Prostate gland (tissue), 2 donors: ENCODE measurements around the gene ZKSCAN5. TPM values are rescaled to one million over a fixed set of nuclear protein-coding genes. Genes with fewer than 3 reads are reported as not detected.

Experiments
- DNase-seq: peaks from one replicate; pipeline ENCODE4 v3.0.0-alpha.2; 2019; ENCODE audit warnings: low spot score
- H3K27ac ChIP-seq, 2 donors: fragments of 200-600 bp; sonication (generic); 2 replicates each; pipeline ENCODE4 v1.5.1; 2017 to 2019
- H3K27me3 ChIP-seq: fragments of 200-600 bp; sonication (generic); replicated peaks from 2 replicates; pipeline ENCODE4 v1.5.1; 2019; ENCODE audit not compliant: insufficient read depth
- H3K36me3 ChIP-seq, 2 donors: fragments of 200-600 bp; sonication (generic); 1 replicate in 1 of 2; 2 replicates in 1 of 2; pipeline versions ENCODE4 v1.5.1 to v1.8.1; 2017 to 2019
- H3K4me1 ChIP-seq: fragments of 200-600 bp; sonication (generic); replicated peaks from 2 replicates; pipeline ENCODE4 v1.5.1; 2019
- H3K4me3 ChIP-seq, 2 donors: fragments of 200-600 bp; sonication (generic); 2 replicates each; pipeline ENCODE4 v1.5.1; 2017 to 2019
- H3K9me3 ChIP-seq: fragments of 200-600 bp; sonication (generic); 2 replicates; pipeline ENCODE4 v1.5.1; 2017
- POLR2A ChIP-seq: fragments of 450-650 bp; IDR thresholded peaks from one replicate; pipeline ENCODE4 v1.6.1; 2016; ENCODE audit warnings: antibody characterized with exemption, mild to moderate bottlenecking
- POLR2AphosphoS5 ChIP-seq: sonication (generic); formaldehyde crosslinking; IDR thresholded peaks from one replicate; pipeline ENCODE4 v1.6.1; 2017; ENCODE audit warnings: antibody characterized with exemption
- WGBS: methylation state at CpG from one replicate; pipeline ENCODE4 v1.1.5; 2018; 5-methylcytosine and 5-hydroxymethylcytosine counted together
- intact Hi-C: fragments of 100-400 bp; cut with DNase I; formaldehyde crosslinking; loops from one replicate; pipeline ENCODE4 v1.14.2; 2022
- total RNA-seq, 2 donors: library from RNA; depleted of rRNA; stranded (reverse); fragments of >200 nt; gene quantifications; one replicate each; pipeline ENCODE4 v1.1.0, GENCODE V29; 2016
- TF ChIP-seq, protein P1 (sequence below), 4 experiments: fragments of 200-600 bp in 2 of 4; fragments of 450-650 bp in 2 of 4; sonication (generic) in 2 of 4; IDR thresholded peaks; 1 replicate in 3 of 4; 2 replicates in 1 of 4; pipeline ENCODE4 v1.5.1; 2016 to 2019; ENCODE audit warnings: antibody characterized with exemption in 4 of 4, mild to moderate bottlenecking in 2 of 4, moderate library complexity in 2 of 4

ZKSCAN5 gene
- total RNA-seq, 2 donors from 2014 or later = 7.8 to 13.2 TPM

DNA sequence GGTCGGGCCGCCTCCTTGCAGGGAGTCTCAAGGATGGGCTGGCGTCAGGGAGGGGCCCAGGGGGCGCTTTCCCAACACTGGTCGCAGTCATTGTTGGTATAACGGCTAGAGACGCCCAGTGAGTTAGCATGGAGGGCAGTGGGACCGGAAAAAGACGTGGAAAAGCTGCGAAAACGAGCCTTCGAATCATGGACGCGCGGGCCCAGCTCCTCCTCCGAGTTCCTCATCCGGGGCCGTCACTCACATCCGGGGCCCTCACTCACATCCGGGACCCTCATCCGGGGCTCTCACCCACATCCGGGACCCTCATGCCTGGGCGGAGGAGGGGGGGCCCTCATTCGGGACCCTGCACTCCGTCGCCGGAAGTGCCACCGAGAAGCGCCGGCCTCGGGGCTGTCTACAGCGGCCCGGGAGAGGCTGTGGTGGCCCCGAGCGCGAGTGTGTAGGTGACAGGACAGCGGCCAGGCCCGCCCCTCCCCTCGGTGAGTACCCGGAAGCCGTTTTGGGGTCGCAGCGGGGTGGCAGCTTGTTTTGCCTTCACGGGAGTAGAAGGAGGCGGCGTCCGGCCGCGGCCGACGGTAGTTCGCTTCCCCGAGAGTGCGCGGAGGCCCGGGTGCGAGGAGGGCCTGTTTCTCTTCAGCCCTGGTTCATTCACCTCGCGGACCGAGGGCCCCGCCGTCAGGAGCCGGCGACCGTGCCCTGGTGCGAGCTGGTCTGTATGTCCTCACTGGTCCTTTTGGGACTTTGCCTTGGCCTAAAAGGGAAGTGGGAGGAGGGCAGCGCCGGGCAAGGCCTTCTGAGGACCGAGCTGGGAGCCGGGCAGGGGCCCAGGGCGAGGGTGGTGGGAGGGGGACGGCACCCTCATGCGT, 54.1 kb downstream of the ZKSCAN5 start, which contains the start of gene ZNF655:
TSS of gene ZNF655 (plus strand) at position 337 of the 869 bp plus-strand sequence. CDS start 1,918 bp downstream, outside the sequence.
- TF ChIP-seq POLR2A (peak; percentile 75), POLR2AphosphoS5 (peak; percentile 94)
- TF ChIP-seq, protein P1, sequence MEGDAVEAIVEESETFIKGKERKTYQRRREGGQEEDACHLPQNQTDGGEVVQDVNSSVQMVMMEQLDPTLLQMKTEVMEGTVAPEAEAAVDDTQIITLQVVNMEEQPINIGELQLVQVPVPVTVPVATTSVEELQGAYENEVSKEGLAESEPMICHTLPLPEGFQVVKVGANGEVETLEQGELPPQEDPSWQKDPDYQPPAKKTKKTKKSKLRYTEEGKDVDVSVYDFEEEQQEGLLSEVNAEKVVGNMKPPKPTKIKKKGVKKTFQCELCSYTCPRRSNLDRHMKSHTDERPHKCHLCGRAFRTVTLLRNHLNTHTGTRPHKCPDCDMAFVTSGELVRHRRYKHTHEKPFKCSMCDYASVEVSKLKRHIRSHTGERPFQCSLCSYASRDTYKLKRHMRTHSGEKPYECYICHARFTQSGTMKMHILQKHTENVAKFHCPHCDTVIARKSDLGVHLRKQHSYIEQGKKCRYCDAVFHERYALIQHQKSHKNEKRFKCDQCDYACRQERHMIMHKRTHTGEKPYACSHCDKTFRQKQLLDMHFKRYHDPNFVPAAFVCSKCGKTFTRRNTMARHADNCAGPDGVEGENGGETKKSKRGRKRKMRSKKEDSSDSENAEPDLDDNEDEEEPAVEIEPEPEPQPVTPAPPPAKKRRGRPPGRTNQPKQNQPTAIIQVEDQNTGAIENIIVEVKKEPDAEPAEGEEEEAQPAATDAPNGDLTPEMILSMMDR (IDR thresholded peaks at IDR 0.05) = no peak
- Histone ChIP-seq H3K27ac (peak within 1 kb of the TSS; percentile 96), H3K4me1 (no peaks in the 10 kb centered on the region), H3K27me3 (no peaks in the 10 kb centered on the region), H3K4me3 (peak within 1 kb of the TSS; percentile 74 to 78), H3K9me3 (no peaks in the 10 kb centered on the region), H3K36me3 (peaks cover under 1 to 10% of the 10 kb centered on the region in 2 donors)
- under 1% methylated on average over 52 of the region's 73 CpGs for WGBS
- intact Hi-C loops = loop anchor here (5.0 to 10.0 kb wide), 2 partner anchors 59 to 356 kb away; partner anchors contain the start of genes TRIM4 and ZSCAN25
- peak; percentile 87 for DNase-seq

DNA sequence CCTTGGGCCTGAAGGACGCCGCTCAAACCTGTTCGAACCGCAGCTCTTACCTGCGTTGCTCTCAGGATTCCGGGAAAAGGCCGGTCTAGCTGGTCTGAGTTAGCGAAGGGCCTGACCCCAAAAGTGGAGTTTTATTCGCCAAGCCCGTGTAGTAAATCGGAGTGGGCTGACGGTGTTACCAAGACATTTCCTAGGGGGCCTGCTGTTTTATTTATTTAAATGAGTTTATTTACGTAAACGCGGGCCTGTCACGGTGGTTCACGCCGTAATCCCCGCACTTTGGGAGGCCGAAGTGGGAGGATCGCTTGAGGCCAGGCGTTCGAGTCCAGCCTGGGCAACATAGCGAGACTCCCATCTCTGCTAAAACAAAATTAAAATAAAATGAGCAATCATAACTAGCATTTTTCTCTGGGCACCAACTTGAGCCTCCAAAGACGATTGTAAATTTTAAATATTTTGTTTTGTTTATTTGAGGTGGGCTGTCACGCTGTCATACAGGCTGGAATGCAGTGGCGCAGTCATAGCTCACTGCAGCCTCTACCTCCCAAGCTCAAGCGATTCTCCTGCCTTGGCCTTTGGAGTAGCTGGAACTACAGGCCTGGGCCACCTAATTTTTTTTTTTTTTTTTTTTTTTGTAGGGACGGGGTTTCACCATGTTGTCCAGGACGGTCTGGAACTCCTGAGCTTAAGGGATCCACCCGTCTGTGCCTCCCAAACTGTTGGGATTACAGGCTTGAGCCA, 54.9 kb downstream of the ZKSCAN5 start:
- TF ChIP-seq POLR2A (no peak), POLR2AphosphoS5 (no peak)
- TF ChIP-seq, protein P1 (IDR thresholded peaks at IDR 0.05) = no peak
- intact Hi-C loops = loop anchor here (5.0 to 10.0 kb wide), 2 partner anchors 58 to 355 kb away; partner anchors contain the start of genes TRIM4 and ZSCAN25
- Histone ChIP-seq H3K27me3 (no peaks in the 10 kb centered on the region), H3K36me3 (peaks cover 9 to 10% of the 10 kb centered on the region in 2 donors), H3K4me3 (peak overlapping the region; percentile 74 to 78), H3K4me1 (no peaks in the 10 kb centered on the region), H3K9me3 (no peaks in the 10 kb centered on the region), H3K27ac (peak overlapping the region; percentile 96)
- WGBS = 18% methylated on average over 30 of the region's 31 CpGs
- no peak for DNase-seq

DNA sequence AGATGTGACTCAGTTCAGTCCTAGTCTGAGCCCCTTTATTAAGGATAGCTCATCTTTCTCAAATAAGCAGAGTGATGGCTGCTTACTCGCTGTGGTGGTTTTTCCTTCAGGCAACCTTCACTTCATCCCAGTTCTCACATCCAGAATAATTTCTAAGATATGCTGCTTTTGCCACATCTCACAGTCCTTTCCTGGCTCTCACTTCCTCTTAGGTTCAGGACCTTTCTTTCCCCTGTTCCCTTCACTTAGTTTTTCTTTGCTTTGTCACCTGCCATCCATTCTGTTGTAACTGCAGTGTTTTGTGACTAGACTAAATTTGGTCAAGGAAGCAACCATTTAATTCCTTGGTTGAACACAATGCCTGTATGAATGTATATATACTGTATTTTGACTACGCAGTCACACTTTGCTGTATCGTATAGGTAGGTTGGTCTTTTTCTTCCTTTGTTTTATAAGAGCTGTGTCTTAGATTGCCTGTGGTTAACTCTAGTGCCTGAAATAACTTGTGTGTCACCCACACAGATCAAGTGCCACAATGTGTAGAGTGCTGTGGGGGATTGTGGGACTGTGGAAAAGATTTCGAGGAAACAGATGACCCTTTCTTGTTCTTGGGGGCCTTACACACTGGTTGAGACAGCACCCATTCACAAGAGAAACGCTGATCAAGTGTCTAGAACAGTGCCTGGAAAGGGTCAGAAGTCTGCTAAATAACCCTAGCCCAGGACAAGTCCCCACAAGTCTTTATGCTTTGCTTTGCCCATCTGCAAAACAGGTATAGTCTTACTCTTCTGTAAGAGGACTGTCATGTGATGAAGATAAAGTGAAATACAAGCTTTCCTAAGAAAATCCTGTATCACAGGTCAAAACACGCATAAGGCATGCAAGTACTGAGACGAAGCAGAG, 56.6 kb downstream of the ZKSCAN5 start:
- DNase-seq = no peak
- Histone ChIP-seq H3K4me3 (no peak overlapping the region), H3K9me3 (no peaks in the 10 kb centered on the region), H3K27me3 (no peaks in the 10 kb centered on the region), H3K4me1 (no peaks in the 10 kb centered on the region), H3K27ac (no peak overlapping the region), H3K36me3 (peaks cover 10% of the 10 kb centered on the region in 2 donors)
- 88% methylated on average over 7 of the region's 7 CpGs for WGBS
- TF ChIP-seq, protein P1 (IDR thresholded peaks at IDR 0.05) = no peak
- TF ChIP-seq POLR2A = no peak
- no peak for TF ChIP-seq POLR2AphosphoS5
- intact Hi-C loops = no loop called here

DNA sequence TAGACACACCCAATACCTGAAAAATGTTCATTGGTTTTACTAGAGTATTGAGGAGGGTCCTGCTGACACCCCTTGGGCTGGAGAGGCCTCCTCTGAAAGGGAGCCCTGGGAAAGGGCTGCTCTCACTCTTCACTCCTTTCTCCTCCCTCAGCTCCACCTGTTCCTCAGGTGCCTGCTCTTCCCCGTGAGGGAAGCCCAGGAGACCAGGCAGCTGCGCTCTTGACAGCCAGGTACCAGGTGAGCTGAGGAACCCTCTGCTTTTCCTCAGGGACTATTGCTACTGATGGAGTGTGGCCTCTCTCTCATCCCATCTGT, 57.2 kb downstream of the ZKSCAN5 start:
- peaks cover 10% of the 10 kb centered on the region in 2 donors for H3K36me3 ChIP-seq
- H3K4me3 ChIP-seq = no peak overlapping the region
- no peaks in the 10 kb centered on the region for H3K4me1 ChIP-seq
- H3K27me3 ChIP-seq = no peaks in the 10 kb centered on the region
- no peaks in the 10 kb centered on the region for H3K9me3 ChIP-seq
- intact Hi-C loops = no loop called here
- H3K27ac ChIP-seq = no peak overlapping the region
- TF ChIP-seq, protein P1 (IDR thresholded peaks at IDR 0.05) = no peak
- TF ChIP-seq POLR2AphosphoS5 (no peak), POLR2A (no peak)
- 78% methylated on average over 2 of the region's 2 CpGs for WGBS
- no peak for DNase-seq
